GM12865 (cell line): ENCODE measurements around the gene CACNA1I.

Experiments
- DNase-seq: peaks from one replicate; pipeline ENCODE4 v3.0.0; 2010; ENCODE audit warnings: low read depth
- H3K4me3 ChIP-seq: 2 replicates; pipeline ENCODE4 v1.5.1; 2011; ENCODE audit warnings: mild to moderate bottlenecking, low read depth, low read length, control low read depth
- CTCF ChIP-seq: IDR thresholded peaks from 2 replicates; pipeline ENCODE4 v1.5.1; 2011; ENCODE audit warnings: low read length, control low read depth, low read depth, inconsistent platforms; ENCODE audit not compliant: insufficient read depth; ENCODE audit errors: missing control alignments

The CACNA1I gene

DNA sequence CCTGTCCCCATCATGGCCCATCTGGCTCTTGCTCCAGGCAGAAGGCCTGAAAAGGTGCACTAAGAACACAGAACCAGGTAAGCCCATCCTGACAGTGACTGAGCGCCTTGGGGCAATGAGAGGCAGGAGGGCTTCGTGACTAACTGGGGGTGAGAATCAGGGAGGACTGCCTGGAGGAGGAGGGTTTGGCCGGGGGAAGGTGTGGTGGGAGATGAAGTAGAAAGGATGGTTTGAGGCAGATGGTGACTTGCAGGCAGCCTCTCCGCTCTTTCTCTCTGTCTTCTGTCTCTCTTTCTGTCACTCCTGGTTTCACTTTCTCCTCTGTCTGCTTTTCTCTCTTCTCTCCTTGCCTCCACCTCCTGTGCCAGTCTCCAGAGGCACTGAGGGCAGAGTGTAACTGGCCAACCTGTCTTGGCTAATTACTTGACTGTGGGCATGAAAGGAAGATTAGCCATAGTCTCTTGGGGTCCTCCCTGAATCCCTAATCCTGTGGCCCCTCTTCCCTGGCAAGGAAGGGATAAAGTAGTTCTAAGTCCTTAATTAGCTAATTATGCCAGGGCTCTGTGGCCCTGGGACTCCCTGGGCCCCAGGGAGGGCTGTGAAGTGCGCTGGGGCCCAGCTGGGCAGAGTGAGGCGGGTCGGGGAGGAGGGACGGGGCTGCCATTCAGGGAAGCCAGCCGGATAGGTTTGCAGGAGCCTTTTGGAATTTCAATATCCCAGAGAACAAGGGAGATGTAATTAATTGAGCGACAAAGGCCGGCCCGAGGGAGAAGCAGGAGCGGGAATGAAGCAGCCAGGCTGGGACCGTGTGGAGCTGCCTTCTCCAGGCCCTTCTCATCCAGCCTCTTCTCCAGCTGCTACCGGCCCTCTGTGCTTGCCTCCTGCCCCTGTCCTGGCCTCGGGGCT, 61.1 kb downstream of the CACNA1I start:
- TF ChIP-seq CTCF = no peak
- DNase-seq = no peak
- no peak overlapping the region for H3K4me3 ChIP-seq

DNA sequence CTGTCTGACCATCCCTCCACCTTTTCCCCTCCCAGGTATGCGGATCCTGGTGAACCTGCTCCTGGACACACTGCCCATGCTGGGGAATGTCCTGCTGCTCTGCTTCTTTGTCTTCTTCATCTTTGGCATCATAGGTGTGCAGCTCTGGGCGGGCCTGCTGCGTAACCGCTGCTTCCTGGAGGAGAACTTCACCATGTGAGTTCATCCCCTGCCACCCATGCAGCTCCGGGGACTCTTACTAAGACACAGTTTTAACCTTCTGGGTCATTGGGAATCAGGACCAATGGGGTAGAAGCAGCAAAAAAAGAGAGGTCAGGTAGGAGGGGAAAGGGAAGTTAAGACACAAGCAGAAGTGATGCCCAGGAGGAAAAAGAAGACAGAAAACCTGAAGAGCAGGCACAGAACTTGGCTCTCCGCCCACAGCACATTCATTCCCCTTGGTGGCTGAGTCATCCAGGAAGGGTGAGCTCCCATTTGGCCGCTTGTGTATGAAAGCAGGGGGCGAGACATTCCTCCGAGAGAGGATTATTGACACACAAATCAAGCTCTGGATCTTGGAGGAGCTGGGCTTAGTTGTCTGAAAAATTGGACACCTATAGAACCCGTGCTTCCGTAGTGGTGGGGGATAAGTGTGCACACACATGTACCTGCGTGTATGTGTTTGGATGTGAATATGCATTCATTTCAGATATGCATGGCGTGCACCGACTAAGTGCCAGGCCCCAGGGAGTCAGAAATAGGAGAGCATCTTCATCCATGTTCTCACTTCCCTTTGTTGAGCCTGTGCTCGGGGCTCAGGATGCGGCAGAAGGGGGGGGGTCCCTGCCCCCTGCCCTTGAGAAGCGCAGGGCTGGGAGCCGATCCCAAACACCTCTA, 64.2 kb downstream of the CACNA1I start:
- TF ChIP-seq CTCF = no peak
- DNase-seq = peak; percentile 20
- H3K4me3 ChIP-seq = no peak overlapping the region

DNA sequence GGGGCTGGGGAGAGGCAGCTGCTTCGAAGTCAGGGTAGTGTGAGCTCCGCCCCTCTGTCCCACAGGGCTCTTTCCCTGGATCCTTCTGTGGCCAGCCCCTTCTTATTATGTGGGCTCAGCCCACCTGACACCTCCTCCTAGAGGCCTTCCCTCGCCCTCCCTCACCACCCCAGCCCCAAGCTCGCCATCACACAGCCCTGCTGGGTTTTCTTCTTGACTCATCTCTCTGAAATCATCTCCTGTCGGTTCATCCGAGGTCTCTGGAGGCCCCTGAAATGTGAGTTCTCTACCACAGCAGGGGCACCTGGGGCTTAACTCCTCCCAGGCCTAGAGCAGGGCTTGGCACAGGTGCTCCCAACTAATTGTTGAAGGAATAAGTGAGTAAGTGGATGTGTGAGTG, 65.2 kb downstream of the CACNA1I start:
- no peak for TF ChIP-seq CTCF
- no peak for DNase-seq
- no peak overlapping the region for H3K4me3 ChIP-seq

- TF ChIP-seq CTCF = no peak
- no peak for DNase-seq
- no peak overlapping the region for H3K4me3 ChIP-seq
These were observed 68.4 kb downstream of the CACNA1I start for GRCh38 chr22:39638958-39639357.

GRCh38 chr22:39641660-39642310, 71.2 kb downstream of the CACNA1I start:
- no peak for DNase-seq
- no peak overlapping the region for H3K4me3 ChIP-seq
- no peak for TF ChIP-seq CTCF

DNA sequence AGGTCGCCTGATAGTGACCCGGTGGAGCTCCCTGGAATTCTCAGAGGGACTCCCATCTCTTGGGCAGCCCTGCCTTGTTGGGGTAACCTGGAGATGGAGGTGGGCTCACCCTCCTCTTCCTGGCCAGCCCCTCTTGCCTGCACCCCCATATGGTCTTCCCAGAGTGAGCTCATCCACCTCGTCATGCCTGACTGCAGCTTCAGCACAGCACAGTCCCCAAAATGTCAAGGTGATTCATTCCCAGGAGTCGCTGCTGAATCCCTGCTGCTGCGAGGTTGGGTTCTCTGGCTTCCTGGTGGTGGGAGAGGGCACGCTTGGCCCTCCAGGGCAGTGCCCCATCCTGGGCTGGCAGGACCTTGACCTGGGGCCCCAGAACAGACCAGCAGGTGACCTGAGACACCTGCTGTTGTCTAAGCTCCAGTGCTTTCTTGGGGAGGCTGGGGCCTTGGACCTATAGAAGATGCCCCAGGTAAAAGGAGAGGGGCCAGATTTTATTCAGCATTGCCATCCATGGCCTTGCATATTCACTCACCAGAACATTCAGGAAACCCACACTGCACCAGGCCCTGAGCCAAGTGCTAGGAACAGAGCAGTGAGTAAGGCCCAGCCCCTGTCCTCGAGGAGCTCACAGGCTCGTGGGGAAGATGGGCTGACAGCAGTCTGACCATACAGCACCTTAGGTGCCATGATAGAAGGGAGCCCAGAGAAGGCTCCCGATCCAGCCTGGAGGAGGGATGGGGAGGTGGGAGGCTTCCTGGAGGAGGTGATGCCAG, 72.9 kb downstream of the CACNA1I start:
- TF ChIP-seq CTCF = no peak

More for the DNA sequence above, 72.9 kb downstream of the CACNA1I start:
- no peak overlapping the region for H3K4me3 ChIP-seq
- no peak for DNase-seq
